ENCODE measurements around the gene GALNT8. TPM values are rescaled to one million over a fixed set of nuclear protein-coding genes. Genes with fewer than 3 reads are reported as not detected.

GALNT8 gene
- total and polyA plus RNA-seq, 2 of the 8 experiments (the other 6 are each of a cell fraction or from before 2014, with no cell fraction given) = 4.7 to 8.3 TPM

- no peak overlapping the region for H2BK120ac ChIP-seq (replicated peaks; ENCODE audit: low read depth, low read length)
- no peak overlapping the region for H3K56ac ChIP-seq (replicated peaks; ENCODE audit: insufficient read length, low read depth, low read length)
- no peak overlapping the region for H2BK20ac ChIP-seq (ENCODE audit: low read length)
- H3K9ac ChIP-seq (replicated peaks in 1 of 4; ENCODE audit: extremely low read depth in 1 of 4, low read depth in 3 of 4, low read length in 3 of 4) = no peak overlapping the region
- peaks cover 0 to 3% (median 2%) of the 10 kb centered on the region in 4 experiments; a peak in 3 of 7 replicates for H3K4me1 ChIP-seq (replicated peaks in 1 of 4; ENCODE audit: control insufficient read depth in 3 of 4, insufficient read depth in 4 of 4, low read length in 3 of 4)
- H3K79me1 ChIP-seq (ENCODE audit: low read depth, low read length) = no peaks in the 10 kb centered on the region
- no peak overlapping the region for H3K4me2 ChIP-seq (ENCODE audit: insufficient read depth in 1 of 2, low read depth in 2 of 2, low read length in 2 of 2)
- H4K91ac ChIP-seq (replicated peaks; ENCODE audit: insufficient read length, low read length) = no peak overlapping the region
- TF ChIP-seq CTCF (IDR thresholded peaks at IDR 0.05; ENCODE audit: control extremely low read depth in 1 of 3, insufficient read depth in 1 of 3, low read depth in 1 of 3, low read length in 3 of 3) (no peak), CEBPB (IDR thresholded peaks at IDR 0.05; ENCODE audit: low read depth, low read length) (no peak), ATF2 (IDR thresholded peaks at IDR 0.05; ENCODE audit: low read length) (no peak), SP4 (IDR thresholded peaks at IDR 0.05; ENCODE audit: low read length) (no peak), BRCA1 (IDR thresholded peaks at IDR 0.05; ENCODE audit: low read depth, low read length) (no peak), SRF (IDR thresholded peaks at IDR 0.05; ENCODE audit: low read depth, low read length) (no peak), EP300 (IDR thresholded peaks at IDR 0.05; ENCODE audit: borderline replicate concordance in 1 of 2, low read depth in 2 of 2, low read length in 2 of 2) (no peak), POU5F1 (IDR thresholded peaks at IDR 0.05; ENCODE audit: low read depth, low read length) (no peak), RBBP5 (IDR thresholded peaks at IDR 0.05; ENCODE audit: borderline replicate concordance, low read depth, low read length) (no peak)
- H4K20me1 ChIP-seq (replicated peaks in 1 of 2; ENCODE audit: control insufficient read depth in 1 of 2, insufficient read depth in 2 of 2, low read length in 2 of 2) = peaks cover 0 to 5% of the 10 kb centered on the region in 2 experiments
- FAIRE-seq (no peak), DNase-seq (ENCODE audit: low read depth in 1 of 2, low spot score in 2 of 2) (no peak)
- no peaks in the 10 kb centered on the region; a peak in 1 of 8 replicates for H3K36me3 ChIP-seq (ENCODE audit: control insufficient read depth in 2 of 4, insufficient read depth in 4 of 4, low read length in 3 of 4)
- no peak overlapping the region for H2BK5ac ChIP-seq (ENCODE audit: low read depth, low read length)
- H3K27me3 ChIP-seq (replicated peaks in 1 of 4; ENCODE audit: control insufficient read depth in 3 of 4, extremely low read depth in 1 of 4, insufficient read depth in 3 of 4, low read length in 3 of 4) = no peaks in the 10 kb centered on the region
- no peak overlapping the region for H3K4me3 ChIP-seq (ENCODE audit: extremely low read depth in 1 of 4, insufficient read depth in 2 of 4, low read depth in 3 of 4, low read length in 4 of 4)
- H3K23ac ChIP-seq (ENCODE audit: insufficient read length) = no peak overlapping the region
- no peak overlapping the region for H3K14ac ChIP-seq (ENCODE audit: insufficient read length)
- H2AFZ ChIP-seq (ENCODE audit: low read length) = no peak overlapping the region
- POLR2A ChIA-PET (ENCODE audit: partially characterized antibody) = interaction anchor here (0.6 kb wide), 1 partner anchor 87 kb away, joined by 3 read pairs; no protein-coding TSS in a partner anchor
- H3K9me3 ChIP-seq (ENCODE audit: insufficient read depth in 2 of 2, low read depth in 1 of 2, low read length in 1 of 2) = no peaks in the 10 kb centered on the region
- H2BK12ac ChIP-seq (ENCODE audit: low read depth, low read length) = no peak overlapping the region
- 93% methylated on average over 6 of the region's 6 CpGs; no CpG with 5 or more reads in 1 of the 2 experiments for WGBS, 2 experiments (ENCODE audit: extremely low coverage in 1 of 2, insufficient coverage in 1 of 2, insufficient read length in 1 of 2, insufficient replicate concordance in 2 of 2, low coverage in 1 of 2, low lambda C conversion rate in 2 of 2, missing lambda C conversion rate in 1 of 2)
- no peak overlapping the region for H2AK5ac ChIP-seq (ENCODE audit: low read depth, low read length)
- no peak overlapping the region for H3K4ac ChIP-seq (replicated peaks; ENCODE audit: insufficient read length, low read depth, low read length)
- CTCF ChIA-PET (ENCODE audit: partially characterized antibody) = interaction anchor here (0.7 to 2.1 kb wide), 9 partner anchors 8 to 317 kb away, joined by 3 to 10 read pairs (median 4); no protein-coding TSS in a partner anchor
- no peak overlapping the region for H4K8ac ChIP-seq (ENCODE audit: extremely low read depth, insufficient read depth, low read length)
- no peaks in the 10 kb centered on the region for H3K23me2 ChIP-seq (ENCODE audit: low read depth, low read length)
- no peaks in the 10 kb centered on the region for H3K79me2 ChIP-seq (ENCODE audit: control insufficient read depth in 1 of 2, insufficient read depth in 2 of 2, low read length in 2 of 2)
- no peak overlapping the region for H3K18ac ChIP-seq (ENCODE audit: extremely low read depth, low read length)
- H3K27ac ChIP-seq (ENCODE audit: low read depth, low read length) = no peak overlapping the region
- H2BK15ac ChIP-seq (ENCODE audit: low read length) = no peak overlapping the region
- H4K5ac ChIP-seq (ENCODE audit: insufficient read length, low read depth, low read length) = no peak overlapping the region
These were observed 46.2 kb downstream of the GALNT8 start for GRCh38 chr12:4766445-4766844.

Measured in H1 (cell line).